ENCODE data around the gene MGAT3.
A peak's percentile ranks its signal among the peaks of the same experiment; 100 is the strongest.

GRCh38 chr22:39519681-39520225 is 62.9 kb downstream of the MGAT3 start:
- TF ChIP-seq, protein P1, sequence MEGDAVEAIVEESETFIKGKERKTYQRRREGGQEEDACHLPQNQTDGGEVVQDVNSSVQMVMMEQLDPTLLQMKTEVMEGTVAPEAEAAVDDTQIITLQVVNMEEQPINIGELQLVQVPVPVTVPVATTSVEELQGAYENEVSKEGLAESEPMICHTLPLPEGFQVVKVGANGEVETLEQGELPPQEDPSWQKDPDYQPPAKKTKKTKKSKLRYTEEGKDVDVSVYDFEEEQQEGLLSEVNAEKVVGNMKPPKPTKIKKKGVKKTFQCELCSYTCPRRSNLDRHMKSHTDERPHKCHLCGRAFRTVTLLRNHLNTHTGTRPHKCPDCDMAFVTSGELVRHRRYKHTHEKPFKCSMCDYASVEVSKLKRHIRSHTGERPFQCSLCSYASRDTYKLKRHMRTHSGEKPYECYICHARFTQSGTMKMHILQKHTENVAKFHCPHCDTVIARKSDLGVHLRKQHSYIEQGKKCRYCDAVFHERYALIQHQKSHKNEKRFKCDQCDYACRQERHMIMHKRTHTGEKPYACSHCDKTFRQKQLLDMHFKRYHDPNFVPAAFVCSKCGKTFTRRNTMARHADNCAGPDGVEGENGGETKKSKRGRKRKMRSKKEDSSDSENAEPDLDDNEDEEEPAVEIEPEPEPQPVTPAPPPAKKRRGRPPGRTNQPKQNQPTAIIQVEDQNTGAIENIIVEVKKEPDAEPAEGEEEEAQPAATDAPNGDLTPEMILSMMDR (IDR thresholded peaks at IDR 0.05): peak in 3 of 7 experiments; percentile 12 to 31 (median 28)
- TF ChIP-seq POLR2AphosphoS5 (IDR thresholded peaks at IDR 0.05): peak; percentile 43 to 75 (median 61)
- TF ChIP-seq POLR2A (IDR thresholded peaks at IDR 0.05): peak in 1 of 4 donors; percentile 63
- TF ChIP-seq EP300 (IDR thresholded peaks at IDR 0.05): no peak
